Thyroid gland (tissue), 4 donors: ENCODE results near the gene LGALS7B. TPM values are rescaled to one million over a fixed set of nuclear protein-coding genes. Genes with fewer than 3 reads are reported as not detected.
"Not testable (repeated sequence)": the region's sequence is repeated elsewhere in the genome, so short reads cannot be mapped to it uniquely, and the experiment has no call there.

Experiments
- DNase-seq, 2 donors: peaks; one replicate each; pipeline ENCODE4 v3.0.0-alpha.2; 2019
- H3K27ac ChIP-seq, 3 donors: fragments of 200-600 bp; sonication (generic); 1 replicate in 2 of 3; 2 replicates in 1 of 3; pipeline ENCODE4 v1.5.1; 2016 to 2019; ENCODE audit warnings: mild to moderate bottlenecking in 1 of 3, moderate library complexity in 1 of 3
- H3K27me3 ChIP-seq: fragments of 200-600 bp; sonication (generic); one replicate; pipeline ENCODE4 v1.5.1; 2019
- H3K36me3 ChIP-seq, 2 donors: fragments of 200-600 bp; sonication (generic); one replicate each; pipeline ENCODE4 v1.5.1; 2016 to 2019
- H3K4me1 ChIP-seq, 2 donors: fragments of 200-600 bp; sonication (generic); one replicate each; pipeline ENCODE4 v1.5.1; 2017 to 2019
- H3K4me3 ChIP-seq, 3 donors: fragments of 200-600 bp; sonication (generic); replicated peaks in 1 of 3; 1 replicate in 2 of 3; 2 replicates in 1 of 3; pipeline ENCODE4 v1.5.1; 2016; ENCODE audit warnings: mild to moderate bottlenecking in 1 of 3
- H3K9me3 ChIP-seq: fragments of 200-600 bp; sonication (generic); one replicate; pipeline ENCODE4 v1.5.1; 2017
- POLR2A ChIP-seq, 2 donors: fragments of 450-650 bp; IDR thresholded peaks; one replicate each; pipeline ENCODE4 v1.6.1; 2017; ENCODE audit warnings: antibody characterized with exemption in 2 of 2, mild to moderate bottlenecking in 2 of 2, moderate library complexity in 1 of 2
- WGBS, 2 donors: methylation state at CpG; one replicate each; pipeline ENCODE4 v1.1.5; 2017; 5-methylcytosine and 5-hydroxymethylcytosine counted together
- intact Hi-C: fragments of 100-400 bp; cut with DNase I; formaldehyde crosslinking; loops from one replicate; pipeline ENCODE4 v1.15.1; 2023
- total RNA-seq, 4 donors: library from RNA; depleted of rRNA; stranded (reverse); fragments of >200 nt; gene quantifications; one replicate each; pipeline ENCODE4 v1.2.3, GENCODE V29; 2016
- TF ChIP-seq, protein P1 (sequence below), 6 experiments: fragments of 200-600 bp in 3 of 6; fragments of 450-650 bp in 3 of 6; sonication (generic) in 3 of 6; IDR thresholded peaks; one replicate each; pipeline ENCODE4 v1.5.1; 2016 to 2019; ENCODE audit warnings: antibody characterized with exemption in 6 of 6, mild to moderate bottlenecking in 2 of 6, inconsistent platforms in 1 of 6, moderate library complexity in 1 of 6

Gene LGALS7B
- total RNA-seq, 4 donors from 2014 or later: not detected

DNA sequence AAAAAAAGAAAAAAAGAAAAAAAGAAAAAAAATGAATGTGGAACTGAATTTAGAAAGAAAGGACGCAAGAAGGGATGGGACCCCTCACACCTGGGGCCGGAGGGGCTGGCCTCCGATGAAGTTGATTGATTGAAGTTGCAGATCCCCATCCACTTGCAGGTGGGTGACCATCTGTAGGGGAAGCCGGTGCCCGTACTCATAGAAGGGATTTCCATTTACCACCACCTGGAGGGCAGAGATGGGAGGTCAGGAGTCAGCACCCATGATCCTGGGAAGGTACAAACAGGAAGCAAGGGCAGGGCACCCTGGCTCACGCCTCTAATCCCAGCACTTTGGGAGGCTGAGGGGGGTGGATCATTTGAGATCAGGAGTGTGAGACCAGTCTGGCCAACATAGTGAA, 17.4 kb downstream of the LGALS7B start:
- Histone ChIP-seq H3K36me3 (no peaks in the 10 kb centered on the region), H3K4me3 (no peak overlapping the region), H3K27me3 (no peaks in the 10 kb centered on the region), H3K4me1 (peaks cover 4 to 11% of the 10 kb centered on the region in 2 donors), H3K9me3 (no peaks in the 10 kb centered on the region), H3K27ac (no peak overlapping the region)
- DNase-seq: no peak
- 93 to 94% methylated on average over 6 of the region's 6 CpGs for whole genome bisulfite sequencing, 2 donors
- intact Hi-C loops: no loop called here
- TF ChIP-seq, protein P1, sequence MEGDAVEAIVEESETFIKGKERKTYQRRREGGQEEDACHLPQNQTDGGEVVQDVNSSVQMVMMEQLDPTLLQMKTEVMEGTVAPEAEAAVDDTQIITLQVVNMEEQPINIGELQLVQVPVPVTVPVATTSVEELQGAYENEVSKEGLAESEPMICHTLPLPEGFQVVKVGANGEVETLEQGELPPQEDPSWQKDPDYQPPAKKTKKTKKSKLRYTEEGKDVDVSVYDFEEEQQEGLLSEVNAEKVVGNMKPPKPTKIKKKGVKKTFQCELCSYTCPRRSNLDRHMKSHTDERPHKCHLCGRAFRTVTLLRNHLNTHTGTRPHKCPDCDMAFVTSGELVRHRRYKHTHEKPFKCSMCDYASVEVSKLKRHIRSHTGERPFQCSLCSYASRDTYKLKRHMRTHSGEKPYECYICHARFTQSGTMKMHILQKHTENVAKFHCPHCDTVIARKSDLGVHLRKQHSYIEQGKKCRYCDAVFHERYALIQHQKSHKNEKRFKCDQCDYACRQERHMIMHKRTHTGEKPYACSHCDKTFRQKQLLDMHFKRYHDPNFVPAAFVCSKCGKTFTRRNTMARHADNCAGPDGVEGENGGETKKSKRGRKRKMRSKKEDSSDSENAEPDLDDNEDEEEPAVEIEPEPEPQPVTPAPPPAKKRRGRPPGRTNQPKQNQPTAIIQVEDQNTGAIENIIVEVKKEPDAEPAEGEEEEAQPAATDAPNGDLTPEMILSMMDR (IDR thresholded peaks at IDR 0.05): no peak
- TF ChIP-seq POLR2A (IDR thresholded peaks at IDR 0.05): no peak

- Histone ChIP-seq H3K27ac (peak overlapping the region in 2 of 3 donors; percentile 47 to 78), H3K4me1 (peaks cover 4 to 11% of the 10 kb centered on the region in 2 donors)
- DNase-seq: peak; percentile 13 to 28
- H3K4me3 ChIP-seq, H3K27me3 ChIP-seq, H3K36me3 ChIP-seq, H3K9me3 ChIP-seq, intact Hi-C loops: not testable (repeated sequence)
- WGBS, 2 donors: 71 to 78% methylated on average over 18 of the region's 18 CpGs
Observed at GRCh38 chr19:38807374-38808098, 18.5 kb downstream of the LGALS7B start.

DNA sequence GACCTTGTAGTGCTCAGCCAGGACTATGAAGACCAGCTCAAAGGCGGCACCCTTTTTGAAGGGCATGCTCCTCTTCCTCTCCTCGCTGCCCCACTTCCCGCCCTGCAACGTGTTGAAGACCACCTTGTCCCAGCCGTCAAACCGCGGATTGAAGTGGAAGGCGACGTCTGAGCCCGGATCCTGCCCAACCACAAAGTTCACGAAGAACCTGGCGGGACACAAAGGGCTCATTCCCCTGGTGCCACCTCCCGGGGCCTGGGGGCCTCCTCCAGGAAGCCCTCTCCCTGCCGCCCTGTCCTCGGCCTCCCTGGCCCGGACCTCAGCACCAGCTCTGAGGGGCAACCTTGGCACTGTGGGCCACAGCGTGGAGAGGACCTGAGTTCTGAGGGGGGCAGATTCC, 19.7 kb downstream of the LGALS7B start:
- no peak for DNase-seq
- Histone ChIP-seq H3K4me1 (peaks cover 4 to 11% of the 10 kb centered on the region in 2 donors), H3K4me3 (no peak overlapping the region), H3K36me3 (no peaks in the 10 kb centered on the region), H3K9me3 (no peaks in the 10 kb centered on the region), H3K27me3 (no peaks in the 10 kb centered on the region), H3K27ac (peak overlapping the region in 1 of 3 donors; percentile 78)
- intact Hi-C loops: no loop called here
- 93 to 95% methylated on average over 17 of the region's 17 CpGs for WGBS, 2 donors
- no peak for TF ChIP-seq POLR2A (IDR thresholded peaks at IDR 0.05)
- TF ChIP-seq, protein P1 (IDR thresholded peaks at IDR 0.05): no peak

DNA sequence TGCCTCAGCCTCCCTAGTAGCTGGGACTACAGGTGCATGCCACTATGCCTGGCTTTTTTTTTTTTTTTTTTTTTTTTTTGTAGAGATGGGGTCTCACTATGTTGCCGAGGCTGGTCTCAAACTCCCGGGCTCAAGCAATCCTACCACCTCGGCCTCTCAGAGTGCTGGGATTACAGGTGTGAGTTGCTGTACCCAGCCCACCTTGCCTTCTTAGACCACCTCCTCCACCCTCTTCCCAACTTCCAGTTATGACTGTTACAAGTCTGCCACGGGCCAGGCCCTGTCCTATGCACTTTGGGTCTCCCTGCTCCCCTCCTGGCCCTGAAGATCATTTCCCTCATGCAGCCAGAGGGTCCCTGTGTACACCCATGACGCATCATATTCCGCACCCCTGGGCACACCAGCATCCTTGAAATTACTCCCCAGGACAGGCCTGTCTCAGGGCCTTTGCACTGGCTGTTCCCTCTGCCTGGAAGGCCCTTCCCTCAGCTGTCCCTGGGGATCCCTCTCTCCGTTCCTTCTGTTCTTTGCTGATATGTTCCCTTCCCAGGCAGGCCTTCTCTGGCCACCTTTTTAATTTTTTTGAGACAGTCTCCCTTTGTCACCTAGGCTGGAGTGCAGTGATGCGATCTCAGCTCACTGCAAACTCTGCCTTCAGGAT, 20.7 kb downstream of the LGALS7B start:
- H3K27ac ChIP-seq: no peak overlapping the region
- no peaks in the 10 kb centered on the region for H3K36me3 ChIP-seq
- intact Hi-C loops: no loop called here
- DNase-seq: no peak
- H3K27me3 ChIP-seq: no peaks in the 10 kb centered on the region
- H3K4me1 ChIP-seq: peaks cover 4 to 11% of the 10 kb centered on the region in 2 donors
- TF ChIP-seq, protein P1 (IDR thresholded peaks at IDR 0.05): no peak
- TF ChIP-seq POLR2A (IDR thresholded peaks at IDR 0.05): no peak
- WGBS, 2 donors: 96 to 99% methylated on average over 8 of the region's 8 CpGs
- H3K9me3 ChIP-seq: no peaks in the 10 kb centered on the region
- H3K4me3 ChIP-seq: no peak overlapping the region

GRCh38 chr19:38812009-38812840, 23.2 kb downstream of the LGALS7B start:
- intact Hi-C loops: no loop called here
- Histone ChIP-seq H3K4me3 (no peak overlapping the region), H3K27ac (no peak overlapping the region), H3K27me3 (no peaks in the 10 kb centered on the region), H3K9me3 (no peaks in the 10 kb centered on the region), H3K4me1 (peaks cover 4 to 9% of the 10 kb centered on the region in 2 donors), H3K36me3 (peaks cover 22 to 23% of the 10 kb centered on the region in 2 donors)
- WGBS, 2 donors: 80 to 83% methylated on average over 18 of the region's 18 CpGs
- DNase-seq: no peak
- TF ChIP-seq, protein P1 (IDR thresholded peaks at IDR 0.05): no peak
- no peak for TF ChIP-seq POLR2A (IDR thresholded peaks at IDR 0.05)
